NCI-H2081 treated with DMSO at 0.1 percent for 48 hours (cell line): ENCODE data around the gene MRPL37.

Experiments
- DNase-seq: peaks from one replicate; lab custom pipeline; 2025; lab: John Stamatoyannopoulos, UW

MRPL37 gene

DNA sequence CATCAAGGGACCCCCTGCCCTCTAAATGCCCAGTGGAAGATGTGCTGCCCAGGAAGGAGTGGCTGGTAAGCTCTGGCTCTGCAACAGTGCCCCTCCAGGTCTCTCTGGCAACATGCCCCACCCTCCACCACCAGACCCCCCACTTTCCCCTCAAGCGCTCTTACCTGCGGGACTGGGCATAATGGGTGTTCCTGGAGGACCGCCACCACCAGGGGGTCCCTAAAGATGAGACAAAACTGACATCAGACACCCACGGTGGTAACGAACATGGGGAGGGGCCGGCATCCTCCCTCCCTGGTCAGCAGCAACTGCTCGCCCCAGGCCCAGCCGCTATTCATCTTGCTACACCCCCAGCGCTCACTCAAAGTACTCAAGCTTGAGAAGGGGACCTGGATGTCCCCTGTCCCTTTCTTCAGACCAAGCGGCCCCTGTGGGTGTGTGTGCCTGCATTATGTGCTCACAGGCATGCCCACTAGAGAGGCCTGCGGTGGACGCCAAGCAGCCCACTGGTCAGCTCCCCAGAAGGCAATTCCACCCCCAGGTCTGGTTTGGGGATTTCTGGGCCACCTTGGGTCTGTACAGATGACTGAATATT is 40.9 kb downstream of the MRPL37 start:
- DNase-seq: no peak

DNA sequence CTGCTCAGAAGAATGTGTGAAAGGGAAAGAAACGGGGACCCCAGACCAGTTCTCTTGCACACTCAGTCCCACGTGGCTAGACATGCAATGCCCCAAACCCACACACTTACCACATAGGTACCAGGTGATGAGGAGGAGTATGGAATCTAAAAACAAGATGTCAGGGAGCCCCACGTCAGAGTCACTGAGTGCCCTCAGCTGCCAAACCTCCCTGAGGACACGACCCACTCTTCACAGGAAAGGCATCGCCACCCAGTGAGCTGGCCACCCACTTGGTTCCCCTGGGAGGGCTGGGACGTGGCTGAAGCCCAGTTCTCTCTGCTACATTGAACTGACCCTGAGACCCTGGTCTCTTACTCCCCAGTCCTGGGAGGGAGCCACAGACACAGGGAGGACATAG is 41.4 kb downstream of the MRPL37 start:
- no peak for DNase-seq

DNA sequence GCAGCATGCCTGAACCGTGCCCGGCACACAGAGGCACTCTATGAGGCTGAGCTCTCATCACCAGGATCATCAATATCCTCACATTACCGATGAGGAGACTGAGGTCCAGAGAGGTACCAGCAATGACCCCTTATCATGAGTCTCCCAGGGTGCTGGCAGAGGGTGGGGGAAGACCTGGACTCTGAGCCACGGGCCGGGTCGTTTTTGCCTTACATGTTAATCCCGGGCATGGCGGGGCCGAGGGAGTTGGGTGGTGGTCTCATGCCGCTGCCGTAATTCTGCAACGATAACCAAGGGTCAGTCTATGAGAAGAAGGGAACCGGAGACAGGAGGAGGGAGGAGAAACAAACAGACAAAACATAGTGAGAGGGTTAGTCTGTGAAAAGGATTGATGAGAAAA is 43.1 kb downstream of the MRPL37 start:
- no peak for DNase-seq

DNA sequence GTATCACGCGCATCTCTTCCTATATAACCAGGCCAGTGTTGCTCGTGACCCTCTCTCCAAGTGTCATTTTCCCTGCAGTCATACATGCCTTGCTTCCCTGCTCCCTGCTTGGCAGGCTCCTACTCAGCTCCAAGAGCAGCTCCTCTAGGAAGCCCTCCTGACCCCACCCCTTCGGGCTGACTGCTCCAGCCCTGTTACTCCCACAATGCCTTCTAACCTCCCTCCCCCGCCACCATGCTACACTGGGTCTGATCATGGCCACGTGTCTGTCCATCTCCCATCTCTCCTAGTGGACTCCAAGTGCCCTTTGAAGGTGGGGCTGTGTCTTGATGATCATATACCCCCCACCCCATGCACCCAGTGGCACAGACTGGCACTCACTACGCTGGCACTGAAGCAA is 44.7 kb downstream of the MRPL37 start:
- DNase-seq: no peak

DNA sequence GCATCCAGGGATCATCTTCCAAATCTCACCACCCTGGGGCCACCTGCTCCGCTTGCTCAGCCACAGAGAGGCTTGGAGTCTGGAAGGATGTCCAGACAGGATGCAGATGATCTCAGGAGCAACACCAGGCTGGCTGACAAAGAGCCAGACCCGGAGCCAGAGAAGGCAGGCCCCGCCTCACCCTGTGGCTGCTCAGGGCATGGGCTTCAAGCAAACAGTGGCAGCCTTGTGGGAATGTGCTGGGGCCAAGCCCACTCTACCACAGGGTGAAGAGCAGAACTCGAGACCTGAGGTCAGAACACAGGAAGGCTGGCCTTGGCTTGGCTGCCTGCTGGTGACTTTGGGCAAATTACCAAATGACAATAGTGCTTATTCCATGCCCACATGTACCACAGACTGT is 45.5 kb downstream of the MRPL37 start:
- no peak for DNase-seq

- DNase-seq: no peak
These were observed 46.3 kb downstream of the MRPL37 start for GRCh38 chr1:54246116-54246721.

- no peak for DNase-seq
These were observed 48.0 kb downstream of the MRPL37 start for GRCh38 chr1:54247863-54248515.

DNA sequence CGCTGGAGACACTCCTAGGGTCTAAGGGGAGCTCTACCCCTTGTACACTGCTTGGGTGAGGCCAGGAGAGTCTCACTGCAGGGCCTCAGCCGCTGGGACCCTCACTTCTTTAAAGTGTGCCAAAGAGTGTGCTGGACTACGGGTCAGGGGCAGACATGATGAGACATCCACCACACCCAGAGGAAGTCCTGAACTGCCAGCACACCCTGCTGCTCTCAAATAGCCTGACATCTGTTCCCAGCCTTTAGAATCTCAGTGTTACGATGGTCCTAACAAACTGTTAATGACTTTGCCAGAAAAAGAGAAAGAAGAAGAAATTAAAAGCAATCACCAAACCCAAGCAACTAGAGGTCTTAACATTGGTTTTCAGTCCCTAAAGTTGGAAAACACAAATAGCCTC is 49.0 kb downstream of the MRPL37 start:
- DNase-seq: no peak

- DNase-seq: no peak
These were observed 50.0 kb downstream of the MRPL37 start for GRCh38 chr1:54249819-54250435.

DNA sequence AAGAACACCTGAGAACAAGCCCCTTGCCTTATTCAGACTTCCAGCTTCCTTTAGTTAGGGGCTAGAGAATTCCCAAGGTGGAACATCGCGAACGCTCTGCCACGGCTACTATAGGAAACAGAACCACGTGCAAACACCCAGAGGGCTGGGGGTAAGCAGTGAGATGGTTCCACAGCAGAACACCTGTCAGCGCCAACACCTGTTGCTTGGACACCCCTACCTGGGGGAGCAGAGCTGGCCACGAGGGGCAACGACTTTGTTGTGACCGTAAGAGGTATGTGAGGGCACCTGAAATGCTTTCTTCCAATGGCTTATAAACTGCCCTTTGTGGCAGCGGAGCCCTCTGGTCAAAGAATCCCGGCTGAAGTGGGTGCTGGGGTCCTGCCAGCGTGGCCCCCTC is 50.7 kb downstream of the MRPL37 start:
- no peak for DNase-seq

DNA sequence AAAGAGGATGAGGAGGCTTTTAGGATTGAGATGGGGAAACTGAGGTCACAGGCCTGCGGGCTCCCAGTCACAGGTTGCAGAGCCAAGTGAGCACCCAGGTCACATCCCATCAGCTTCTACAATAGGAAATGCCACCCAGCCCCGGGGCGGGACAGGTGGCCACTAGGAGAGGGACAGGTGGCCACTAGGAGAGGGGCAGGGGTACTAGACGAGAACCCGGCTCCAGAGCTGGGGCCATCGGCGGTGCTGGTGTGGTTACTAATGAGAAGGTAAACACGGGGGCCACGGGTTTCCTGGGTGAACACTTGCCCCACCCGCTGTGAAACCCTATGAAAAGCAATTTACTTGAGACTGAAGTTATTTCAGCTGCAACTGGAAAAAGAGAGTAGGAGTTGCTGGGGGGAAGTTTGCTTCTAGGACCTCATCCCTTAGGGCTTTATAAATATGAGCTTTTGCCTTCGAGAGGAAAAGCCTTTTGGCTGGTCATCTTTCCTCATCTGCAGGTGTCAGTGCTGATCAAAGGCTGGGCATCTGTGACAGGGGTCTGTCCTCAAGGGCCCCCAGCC is 52.5 kb downstream of the MRPL37 start:
- DNase-seq: no peak

DNA sequence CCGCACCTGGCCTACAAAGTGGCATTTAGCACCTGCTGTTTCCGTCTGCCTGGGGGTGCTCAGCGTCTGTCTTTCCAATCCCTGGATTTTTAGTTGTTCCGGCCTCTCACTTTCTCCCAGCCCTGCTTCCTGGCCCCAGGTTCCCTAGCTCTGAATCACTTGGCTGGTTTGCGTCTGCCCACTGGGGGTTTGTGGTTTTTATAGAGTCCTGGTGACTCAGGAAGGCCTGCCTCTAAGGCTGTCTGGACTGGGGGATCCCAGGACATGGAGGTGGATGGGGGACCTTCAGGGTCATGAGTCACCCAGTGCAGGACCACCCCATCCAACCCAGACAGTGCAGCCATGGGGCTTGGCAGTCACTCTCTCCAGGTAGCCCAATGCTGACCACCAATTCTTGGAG is 53.5 kb downstream of the MRPL37 start:
- no peak for DNase-seq

GRCh38 chr1:54254055-54254454 is 54.1 kb downstream of the MRPL37 start:
- peak; percentile 74 for DNase-seq

- no peak for DNase-seq
These were observed 55.2 kb downstream of the MRPL37 start for GRCh38 chr1:54255026-54255702.

DNA sequence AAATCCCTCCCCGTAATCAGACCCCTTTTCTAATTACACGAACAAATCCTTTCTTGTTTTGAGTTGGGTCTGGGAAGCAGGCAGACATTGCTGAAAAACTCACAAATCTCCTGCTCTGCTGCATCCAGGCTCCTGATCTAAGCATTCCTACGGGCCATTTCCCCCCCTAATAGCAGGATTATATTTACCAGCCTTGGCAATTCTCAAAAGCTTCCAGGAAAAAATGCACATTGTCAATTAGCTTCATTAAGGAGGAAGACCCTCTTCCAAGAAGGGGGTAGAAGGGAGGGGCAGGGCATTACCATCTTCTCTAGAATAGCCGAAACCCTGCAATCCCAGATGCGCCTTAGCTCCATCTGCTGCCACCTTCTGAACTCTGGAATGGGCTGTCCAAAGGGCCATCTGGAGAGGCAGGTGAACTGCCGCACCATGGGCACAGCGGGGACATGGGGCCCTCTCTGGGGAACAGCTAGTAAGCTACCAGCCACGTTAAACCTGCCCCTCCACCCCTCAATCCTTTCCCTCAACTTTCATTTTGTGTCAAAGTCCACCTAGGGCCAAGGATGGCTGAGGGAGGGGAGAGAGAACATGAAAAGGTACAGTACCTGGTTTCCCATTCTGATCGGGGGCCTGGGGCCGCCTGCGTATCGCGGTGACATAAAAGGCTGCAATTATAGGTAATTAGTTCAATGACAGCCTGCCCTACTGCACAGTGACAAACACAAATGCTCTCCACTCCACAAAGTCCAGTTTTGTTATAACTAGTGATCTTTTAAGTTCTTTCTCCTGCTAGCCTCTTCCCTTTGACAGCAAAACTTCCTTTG is 56.8 kb downstream of the MRPL37 start:
- DNase-seq: no peak

- DNase-seq: no peak
These were observed 57.3 kb downstream of the MRPL37 start for GRCh38 chr1:54257346-54257620.

- no peak for DNase-seq
These were observed 57.9 kb downstream of the MRPL37 start for GRCh38 chr1:54257876-54258275.

- no peak for DNase-seq
These were observed 59.7 kb downstream of the MRPL37 start for GRCh38 chr1:54259546-54260140.

DNA sequence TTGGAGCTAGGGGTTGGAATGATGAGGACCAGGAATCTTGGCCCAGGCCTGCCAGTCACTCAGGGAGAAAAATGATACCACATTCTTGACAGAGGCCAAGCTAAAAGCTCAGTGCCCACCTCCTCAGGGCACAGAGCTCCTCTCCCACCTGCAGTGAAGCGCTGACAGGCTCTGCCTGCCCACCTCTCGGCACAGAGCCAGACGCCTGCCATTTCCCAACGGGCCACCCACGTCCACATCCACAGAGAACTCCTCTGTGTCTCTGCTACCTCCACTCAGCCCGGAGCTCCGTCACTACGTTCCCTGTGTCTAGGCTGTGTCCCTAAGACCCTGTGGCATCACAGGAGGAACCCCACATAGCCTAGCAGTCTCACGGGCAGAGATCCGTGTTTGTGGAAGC is 60.8 kb downstream of the MRPL37 start:
- no peak for DNase-seq

DNA sequence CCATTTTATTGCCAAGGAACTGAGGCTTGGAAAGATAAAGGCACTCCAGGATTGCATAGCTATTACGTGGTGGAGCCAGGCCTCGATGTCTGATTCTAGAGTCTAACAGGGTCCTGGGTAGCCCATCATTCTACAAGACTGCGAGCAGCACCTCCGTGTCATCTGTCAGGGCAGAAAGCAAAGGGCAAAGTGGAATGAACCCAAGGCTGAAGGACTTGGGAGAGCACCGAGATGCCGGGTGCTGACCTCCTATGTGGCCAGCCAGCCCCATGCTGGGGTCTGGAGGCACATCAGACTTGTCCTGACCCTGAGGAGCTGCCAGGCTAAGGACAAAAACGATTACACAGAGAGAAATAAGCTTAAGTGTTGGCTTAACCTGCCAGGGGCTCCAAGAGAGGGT is 62.3 kb downstream of the MRPL37 start:
- no peak for DNase-seq

- DNase-seq: no peak
These were observed 63.7 kb downstream of the MRPL37 start for GRCh38 chr1:54263601-54264226.
